ENCODE data around the gene CFAP299. TPM values are rescaled to one million over a fixed set of nuclear protein-coding genes. Genes with fewer than 3 reads are reported as not detected.

Gene CFAP299
- total RNA-seq, 6 experiments from 2014 or later, result not detected

DNA sequence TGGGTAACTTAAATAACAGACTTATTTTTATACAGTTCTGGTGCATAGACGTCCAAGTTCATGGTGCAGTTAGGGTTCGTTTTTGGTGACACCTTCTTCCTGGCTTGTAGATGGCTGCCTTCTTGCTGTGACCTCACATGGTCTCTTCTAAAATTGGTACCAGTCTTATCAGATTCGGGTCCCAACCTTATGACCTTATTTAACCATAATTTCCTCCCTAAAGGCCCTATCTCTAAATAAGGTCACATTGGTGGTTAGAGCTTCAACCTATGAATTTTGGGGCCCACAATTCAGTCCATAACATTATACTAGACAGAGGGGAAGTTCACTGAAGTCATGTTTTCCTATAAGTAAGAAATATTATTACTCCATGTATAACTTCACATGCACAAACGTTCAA, 128.0 kb downstream of the CFAP299 start:
- intact Hi-C loops (cut with DNase I), result no loop called here
- DNase-seq, result no peak
- Histone ChIP-seq H3K36me3 (no peaks in the 10 kb centered on the region), H3K9me3 (no peaks in the 10 kb centered on the region), H3K4me3 (no peak overlapping the region), H3K27me3 (no peaks in the 10 kb centered on the region), H3K4me1 (no peaks in the 10 kb centered on the region), H3K27ac (no peak overlapping the region)
- ATAC-seq, result no peak
- TF ChIP-seq POLR2A (IDR thresholded peaks at IDR 0.05), result no peak
- TF ChIP-seq, protein P1, sequence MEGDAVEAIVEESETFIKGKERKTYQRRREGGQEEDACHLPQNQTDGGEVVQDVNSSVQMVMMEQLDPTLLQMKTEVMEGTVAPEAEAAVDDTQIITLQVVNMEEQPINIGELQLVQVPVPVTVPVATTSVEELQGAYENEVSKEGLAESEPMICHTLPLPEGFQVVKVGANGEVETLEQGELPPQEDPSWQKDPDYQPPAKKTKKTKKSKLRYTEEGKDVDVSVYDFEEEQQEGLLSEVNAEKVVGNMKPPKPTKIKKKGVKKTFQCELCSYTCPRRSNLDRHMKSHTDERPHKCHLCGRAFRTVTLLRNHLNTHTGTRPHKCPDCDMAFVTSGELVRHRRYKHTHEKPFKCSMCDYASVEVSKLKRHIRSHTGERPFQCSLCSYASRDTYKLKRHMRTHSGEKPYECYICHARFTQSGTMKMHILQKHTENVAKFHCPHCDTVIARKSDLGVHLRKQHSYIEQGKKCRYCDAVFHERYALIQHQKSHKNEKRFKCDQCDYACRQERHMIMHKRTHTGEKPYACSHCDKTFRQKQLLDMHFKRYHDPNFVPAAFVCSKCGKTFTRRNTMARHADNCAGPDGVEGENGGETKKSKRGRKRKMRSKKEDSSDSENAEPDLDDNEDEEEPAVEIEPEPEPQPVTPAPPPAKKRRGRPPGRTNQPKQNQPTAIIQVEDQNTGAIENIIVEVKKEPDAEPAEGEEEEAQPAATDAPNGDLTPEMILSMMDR (IDR thresholded peaks at IDR 0.05), result no peak
- 39% methylated on average over 4 of the region's 4 CpGs for WGBS (ENCODE audit: insufficient coverage, low coverage, low lambda C conversion rate, missing lambda C conversion rate)

DNA sequence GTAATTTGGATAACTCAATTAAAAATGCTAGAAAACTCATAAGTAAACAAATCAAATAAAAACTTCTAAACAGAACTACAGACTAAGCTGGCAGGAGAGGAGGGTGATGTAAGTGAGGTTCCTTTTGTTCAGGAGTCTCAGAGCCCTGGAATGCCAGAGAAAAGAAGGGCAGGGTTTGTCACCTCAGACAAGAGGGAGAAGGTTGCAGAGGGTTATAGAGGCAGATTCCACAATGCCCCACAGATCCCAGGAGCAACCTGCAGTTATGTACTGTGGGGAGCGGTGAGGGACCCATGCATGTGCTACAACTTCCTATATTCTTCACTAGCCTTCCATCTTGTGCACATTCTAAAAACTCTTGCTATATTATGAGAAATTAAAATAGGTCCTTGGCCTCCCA, 129.7 kb downstream of the CFAP299 start:
- DNase-seq, result no peak
- H3K9me3 ChIP-seq, result no peaks in the 10 kb centered on the region
- intact Hi-C loops (cut with DNase I), result no loop called here
- no peaks in the 10 kb centered on the region for H3K36me3 ChIP-seq
- H3K4me3 ChIP-seq, result no peak overlapping the region
- WGBS (ENCODE audit: insufficient coverage, low coverage, low lambda C conversion rate, missing lambda C conversion rate), result 89% methylated on average over 1 of the region's 1 CpG
- no peaks in the 10 kb centered on the region for H3K27me3 ChIP-seq
- H3K4me1 ChIP-seq, result no peaks in the 10 kb centered on the region
- TF ChIP-seq POLR2A (IDR thresholded peaks at IDR 0.05), result no peak
- TF ChIP-seq, protein P1 (IDR thresholded peaks at IDR 0.05), result no peak
- no peak overlapping the region for H3K27ac ChIP-seq
- no peak for ATAC-seq

DNA sequence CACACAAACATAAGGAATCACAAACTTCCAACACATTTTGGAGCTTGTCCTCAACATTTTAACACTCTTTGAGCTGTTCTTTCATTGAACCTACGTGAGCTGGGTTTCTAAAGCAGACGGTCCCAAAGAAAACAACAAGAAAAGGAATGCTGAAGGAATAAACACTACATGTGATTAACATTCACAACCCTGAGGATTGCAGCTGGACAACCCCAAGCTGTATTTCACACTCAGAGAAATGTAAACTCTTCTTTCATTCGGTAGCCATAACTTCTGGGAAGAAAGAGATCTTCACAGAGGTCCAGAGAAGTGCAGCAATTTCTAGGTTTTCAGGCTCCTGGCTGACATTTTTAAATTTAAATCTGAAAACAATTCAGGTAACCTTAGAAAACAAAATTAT, 130.2 kb downstream of the CFAP299 start:
- intact Hi-C loops (cut with DNase I), result no loop called here
- H3K27me3 ChIP-seq, result no peaks in the 10 kb centered on the region
- WGBS (ENCODE audit: insufficient coverage, low coverage, low lambda C conversion rate, missing lambda C conversion rate), result 60% methylated on average over 3 of the region's 3 CpGs
- TF ChIP-seq, protein P1 (IDR thresholded peaks at IDR 0.05), result no peak
- TF ChIP-seq POLR2A (IDR thresholded peaks at IDR 0.05), result no peak
- H3K36me3 ChIP-seq, result no peaks in the 10 kb centered on the region
- no peak for DNase-seq
- no peak overlapping the region for H3K27ac ChIP-seq
- no peak for ATAC-seq
- H3K4me1 ChIP-seq, result no peaks in the 10 kb centered on the region
- H3K4me3 ChIP-seq, result no peak overlapping the region
- H3K9me3 ChIP-seq, result no peaks in the 10 kb centered on the region

DNA sequence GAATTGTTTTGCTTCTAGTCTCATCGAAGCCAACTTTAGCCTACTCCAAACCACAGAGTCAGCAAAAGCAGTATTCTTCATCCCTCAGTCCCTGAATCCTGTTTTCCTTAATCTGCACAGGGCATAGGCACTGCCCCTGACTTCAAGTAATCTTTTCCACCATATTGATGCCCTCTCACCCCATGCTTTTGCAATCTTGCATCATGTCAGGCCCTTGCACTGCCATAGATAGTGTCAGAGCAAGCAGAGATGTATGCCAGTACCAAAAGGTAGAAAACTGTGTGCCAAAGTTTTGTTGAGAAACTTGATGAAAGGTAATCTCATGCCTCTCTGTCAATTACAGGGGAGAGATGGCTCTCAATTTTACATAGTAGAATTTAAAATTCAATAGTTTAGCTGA, 131.1 kb downstream of the CFAP299 start:
- H3K27ac ChIP-seq, result no peak overlapping the region
- no peaks in the 10 kb centered on the region for H3K9me3 ChIP-seq
- no peaks in the 10 kb centered on the region for H3K4me1 ChIP-seq
- intact Hi-C loops (cut with DNase I), result no loop called here
- TF ChIP-seq, protein P1 (IDR thresholded peaks at IDR 0.05), result no peak
- TF ChIP-seq POLR2A (IDR thresholded peaks at IDR 0.05), result no peak
- DNase-seq (no peak), ATAC-seq (no peak)
- H3K27me3 ChIP-seq, result no peaks in the 10 kb centered on the region
- H3K36me3 ChIP-seq, result no peaks in the 10 kb centered on the region
- no peak overlapping the region for H3K4me3 ChIP-seq
- 67% methylated on average over 1 of the region's 1 CpG for WGBS (ENCODE audit: insufficient coverage, low coverage, low lambda C conversion rate, missing lambda C conversion rate)

DNA sequence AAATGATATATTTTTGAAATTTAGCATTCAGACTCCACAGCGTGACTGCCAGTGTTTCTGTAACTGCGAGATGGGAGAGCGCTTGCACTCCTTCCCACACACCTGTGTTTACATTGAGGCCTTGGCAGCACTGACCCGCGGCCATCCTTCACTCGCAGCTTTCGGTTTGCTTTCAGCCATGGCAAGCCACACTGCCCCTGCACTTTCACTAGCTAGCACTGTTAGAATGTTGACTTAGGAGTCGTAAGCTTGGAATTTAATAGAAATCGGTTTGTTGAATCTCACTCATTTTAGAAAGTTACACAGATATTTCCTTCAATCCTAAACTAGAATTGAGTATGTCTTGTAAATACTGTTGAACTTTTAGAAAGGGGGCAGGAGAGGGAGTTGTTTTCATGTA, 136.2 kb downstream of the CFAP299 start:
- H3K9me3 ChIP-seq, result no peaks in the 10 kb centered on the region
- H3K4me1 ChIP-seq, result no peaks in the 10 kb centered on the region
- H3K4me3 ChIP-seq, result no peak overlapping the region
- TF ChIP-seq, protein P1 (IDR thresholded peaks at IDR 0.05), result no peak
- TF ChIP-seq POLR2A (IDR thresholded peaks at IDR 0.05), result no peak
- 16% methylated on average over 7 of the region's 9 CpGs for WGBS (ENCODE audit: insufficient coverage, low coverage, low lambda C conversion rate, missing lambda C conversion rate)
- H3K36me3 ChIP-seq, result no peaks in the 10 kb centered on the region
- no peak overlapping the region for H3K27ac ChIP-seq
- H3K27me3 ChIP-seq, result no peaks in the 10 kb centered on the region
- peak; percentile 93 to 100 (median 96) for ATAC-seq
- peak; percentile 54 to 65 (median 61) for DNase-seq
- intact Hi-C loops (cut with DNase I), result no loop called here

Measured in right lobe of liver (tissue), 6 donors.